Karpas-422 (cell line): ENCODE measurements around the gene CHD1L. TPM values are rescaled to one million over a fixed set of nuclear protein-coding genes. Genes with fewer than 3 reads are reported as not detected.
A peak's percentile ranks its signal among the peaks of the same experiment; 100 is the strongest.
"Not testable (repeated sequence)": the region's sequence is repeated elsewhere in the genome, so short reads cannot be mapped to it uniquely, and the experiment has no call there.

Source experiments
- DNase-seq: peaks from one replicate; pipeline ENCODE4 v3.0.0-alpha.2; 2015
- H2AFZ ChIP-seq: fragments of 200-600 bp; sonication (generic); 2 replicates; pipeline ENCODE4 v1.6.1; 2014; ENCODE audit warnings: antibody characterized with exemption, low read length, mixed read lengths
- H3K27ac ChIP-seq: fragments of 200-600 bp; sonication (generic); 2 replicates; pipeline ENCODE4 v1.5.1; 2014; ENCODE audit warnings: mild to moderate bottlenecking, low read length, moderate library complexity
- H3K27me3 ChIP-seq: fragments of 200-600 bp; sonication (generic); 2 replicates; pipeline ENCODE4 v1.6.1; 2014; ENCODE audit warnings: low read length, mixed read lengths
- H3K36me3 ChIP-seq: fragments of 200-600 bp; sonication (generic); 2 replicates; pipeline ENCODE4 v1.6.1; 2014; ENCODE audit warnings: low read length, mixed read lengths; ENCODE audit not compliant: insufficient read depth
- H3K4me1 ChIP-seq: fragments of 200-600 bp; sonication (generic); 2 replicates; pipeline ENCODE4 v1.6.1; 2014; ENCODE audit warnings: mild to moderate bottlenecking, low read length, mixed read lengths
- H3K4me2 ChIP-seq: fragments of 200-600 bp; sonication (generic); 2 replicates; pipeline ENCODE4 v1.6.1; 2014; ENCODE audit warnings: low read length, low read depth, mild to moderate bottlenecking; ENCODE audit not compliant: poor library complexity, severe bottlenecking
- H3K4me3 ChIP-seq: fragments of 200-600 bp; sonication (generic); 2 replicates; pipeline ENCODE4 v1.5.1; 2014; ENCODE audit warnings: mild to moderate bottlenecking, antibody characterized with exemption, low read length, mixed read lengths
- H3K79me2 ChIP-seq: fragments of 200-600 bp; sonication (generic); 2 replicates; pipeline ENCODE4 v1.6.1; 2014; ENCODE audit warnings: mild to moderate bottlenecking, low read length, mixed read lengths
- H3K9ac ChIP-seq: fragments of 200-600 bp; sonication (generic); 2 replicates; pipeline ENCODE4 v1.6.0; 2014; ENCODE audit warnings: low read length
- H3K9me2 ChIP-seq: fragments of 200-600 bp; sonication (generic), shearing (Covaris generic); replicated peaks from 2 replicates; pipeline ENCODE4 v1.6.0; 2014; ENCODE audit warnings: mild to moderate bottlenecking, low read length, moderate library complexity; ENCODE audit not compliant: insufficient read depth
- H3K9me3 ChIP-seq: fragments of 300-700, 200-600 bp; sonication (generic); 2 replicates; pipeline ENCODE4 v1.6.1; 2014; ENCODE audit warnings: low read length, mixed read lengths
- H4K20me1 ChIP-seq: fragments of 200-600 bp; sonication (generic); 2 replicates; pipeline ENCODE4 v1.6.1; 2014; ENCODE audit warnings: mild to moderate bottlenecking, antibody characterized with exemption, low read length, low read depth; ENCODE audit not compliant: insufficient read depth
- total RNA-seq: library from RNA; depleted of rRNA; stranded (reverse); fragments of >200 nt; shearing (Covaris generic); gene quantifications from 2 replicates; pipeline ENCODE4 v1.2.3, GENCODE V29; 2014; ENCODE audit warnings: low replicate concordance; rRNA removed

Gene CHD1L
- 40.1 and 56.6 TPM in 2 replicates for total RNA-seq

DNA sequence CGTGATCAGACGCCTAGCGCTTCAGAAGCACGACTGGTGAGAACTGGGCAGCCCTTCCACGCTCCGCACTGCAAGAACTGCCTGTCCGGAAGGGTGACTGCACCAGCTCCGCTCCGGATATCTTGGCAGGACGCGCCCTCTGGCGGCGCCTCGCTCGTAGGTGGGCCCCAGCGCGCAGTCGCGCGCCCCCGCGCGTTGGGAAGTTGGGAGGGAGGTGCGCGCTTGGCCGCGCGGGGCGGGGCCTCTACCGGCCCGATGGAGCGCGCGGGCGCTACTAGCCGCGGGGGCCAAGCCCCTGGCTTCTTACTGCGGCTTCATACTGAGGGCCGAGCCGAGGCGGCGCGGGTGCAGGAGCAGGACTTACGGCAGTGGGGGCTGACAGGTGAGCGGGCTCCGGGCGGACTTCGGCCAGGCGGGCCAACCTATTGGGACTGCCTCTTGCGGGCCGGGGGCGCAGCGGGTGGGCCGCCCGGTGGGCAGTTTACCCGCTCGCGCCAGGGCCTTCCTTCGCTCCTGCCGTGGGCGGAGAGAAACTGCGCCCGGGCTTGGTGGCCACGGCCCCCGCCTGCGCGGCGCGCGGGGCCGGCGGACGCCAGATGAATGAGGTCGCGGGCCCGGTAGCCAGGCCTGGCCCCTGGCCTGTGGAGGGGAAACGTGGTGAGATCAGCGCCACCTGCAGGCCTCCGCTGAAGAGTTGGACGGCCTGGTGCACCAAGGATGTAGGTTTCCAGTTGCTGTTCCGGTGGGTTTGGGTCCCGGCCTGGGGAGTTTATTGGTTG is at the start of gene CHD1L:
TSS of gene CHD1L (plus strand) at position 236 of the 779 bp plus-strand sequence. CDS start at position 256, 20 bp downstream.
- Histone ChIP-seq H3K9me2 (no peaks in the 10 kb centered on the region), H3K4me1 (peaks cover 41% of the 10 kb centered on the region), H2AFZ (peak within 1 kb of the TSS; percentile 68), H3K27me3 (no peaks in the 10 kb centered on the region), H3K36me3 (peaks cover 14% of the 10 kb centered on the region), H3K27ac (peak within 1 kb of the TSS; percentile 70), H3K9me3 (no peaks in the 10 kb centered on the region), H3K79me2 (peaks cover 47% of the 10 kb centered on the region), H3K9ac (peak within 1 kb of the TSS; percentile 97), H3K4me2 (peak within 1 kb of the TSS; percentile 87), H3K4me3 (peak within 1 kb of the TSS; percentile 79), H4K20me1 (no peaks in the 10 kb centered on the region)
- peak; percentile 98 for DNase-seq

GRCh38 chr1:147197324-147197723 is 45.2 kb upstream of the CHD1L start:
- H4K20me1 ChIP-seq, H2AFZ ChIP-seq, H3K27me3 ChIP-seq, H3K79me2 ChIP-seq, H3K4me2 ChIP-seq, H3K4me1 ChIP-seq, H3K9me3 ChIP-seq, H3K9me2 ChIP-seq, H3K9ac ChIP-seq, H3K36me3 ChIP-seq, H3K27ac ChIP-seq, DNase-seq, H3K4me3 ChIP-seq: not testable (repeated sequence)

DNA sequence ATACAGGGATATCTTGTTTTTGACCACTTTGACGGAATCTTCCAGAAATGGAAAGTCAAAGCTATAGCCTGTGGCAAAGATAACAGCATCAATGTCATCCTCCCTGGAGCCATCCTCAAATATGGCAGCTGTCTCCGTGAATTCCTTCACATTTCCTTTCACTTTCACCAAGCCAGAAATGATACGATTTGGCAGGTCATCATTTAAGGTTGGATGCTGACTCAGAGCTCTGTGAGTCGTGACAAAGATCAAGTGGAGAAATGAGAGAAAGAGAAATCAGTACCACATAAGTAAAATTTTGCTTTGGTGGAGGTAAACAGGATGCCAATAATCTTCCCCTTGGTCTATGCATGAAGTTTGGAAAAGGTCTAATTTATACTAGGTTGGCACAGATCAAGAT is 41.2 kb upstream of the CHD1L start:
- no peak for DNase-seq
- H3K9me2 ChIP-seq: no peaks in the 10 kb centered on the region
- H3K27me3 ChIP-seq: no peaks in the 10 kb centered on the region
- no peak overlapping the region for H3K4me3 ChIP-seq
- H3K4me2 ChIP-seq: no peak overlapping the region
- peaks cover 9% of the 10 kb centered on the region for H3K4me1 ChIP-seq
- H3K9me3 ChIP-seq: no peaks in the 10 kb centered on the region
- H3K79me2 ChIP-seq: no peaks in the 10 kb centered on the region
- no peak overlapping the region for H3K27ac ChIP-seq
- no peak overlapping the region for H3K9ac ChIP-seq
- H4K20me1 ChIP-seq: no peaks in the 10 kb centered on the region
- H2AFZ ChIP-seq: no peak overlapping the region
- no peaks in the 10 kb centered on the region for H3K36me3 ChIP-seq

- Histone ChIP-seq H3K9me2 (no peaks in the 10 kb centered on the region), H3K36me3 (no peaks in the 10 kb centered on the region), H3K4me3 (no peak overlapping the region), H3K4me1 (peaks cover 9% of the 10 kb centered on the region), H3K4me2 (no peak overlapping the region), H2AFZ (no peak overlapping the region), H3K27me3 (no peaks in the 10 kb centered on the region), H3K27ac (no peak overlapping the region), H4K20me1 (no peaks in the 10 kb centered on the region), H3K9me3 (no peaks in the 10 kb centered on the region), H3K79me2 (no peaks in the 10 kb centered on the region), H3K9ac (no peak overlapping the region)
- DNase-seq: no peak
These were observed 40.7 kb upstream of the CHD1L start for GRCh38 chr1:147201786-147202185.

DNA sequence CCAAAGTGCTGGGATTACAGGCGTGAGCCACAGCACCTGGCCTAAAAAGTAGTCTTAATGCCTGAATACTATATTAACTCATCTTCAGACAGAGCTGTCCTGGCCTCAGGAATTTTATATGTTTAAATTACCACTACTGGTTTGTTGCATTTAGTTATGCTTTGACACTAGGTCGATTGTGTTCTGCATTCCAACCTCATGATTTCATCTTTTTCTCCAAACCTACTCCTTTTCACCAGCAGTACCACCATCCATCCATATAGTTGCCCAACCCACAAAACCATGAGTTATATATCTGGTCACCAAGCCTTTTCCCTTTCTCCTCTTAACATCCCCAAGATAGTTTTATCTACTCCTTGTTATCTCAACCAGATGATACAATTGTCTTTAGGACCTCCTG is 39.9 kb upstream of the CHD1L start:
- Histone ChIP-seq H3K4me3 (no peak overlapping the region), H3K9me2 (no peaks in the 10 kb centered on the region)

GRCh38 chr1:147204080-147204479 is 38.4 kb upstream of the CHD1L start:
- DNase-seq: no peak
- no peak overlapping the region for H3K27ac ChIP-seq
- no peak overlapping the region for H3K4me2 ChIP-seq
- no peaks in the 10 kb centered on the region for H3K27me3 ChIP-seq
- H3K79me2 ChIP-seq: no peaks in the 10 kb centered on the region
- peaks cover 9% of the 10 kb centered on the region for H3K4me1 ChIP-seq
- no peak overlapping the region for H2AFZ ChIP-seq
- H4K20me1 ChIP-seq: no peaks in the 10 kb centered on the region
- H3K4me3 ChIP-seq: no peak overlapping the region
- H3K9ac ChIP-seq: no peak overlapping the region
- no peaks in the 10 kb centered on the region for H3K36me3 ChIP-seq
- no peaks in the 10 kb centered on the region for H3K9me2 ChIP-seq
- H3K9me3 ChIP-seq: no peaks in the 10 kb centered on the region

More for the DNA sequence above, 39.9 kb upstream of the CHD1L start:
- no peak for DNase-seq
- H3K4me1 ChIP-seq: peaks cover 9% of the 10 kb centered on the region
- H3K4me2 ChIP-seq: no peak overlapping the region
- H3K27me3 ChIP-seq: no peaks in the 10 kb centered on the region
- no peak overlapping the region for H3K9ac ChIP-seq
- H3K36me3 ChIP-seq: no peaks in the 10 kb centered on the region
- no peaks in the 10 kb centered on the region for H3K9me3 ChIP-seq
- H2AFZ ChIP-seq: no peak overlapping the region
- no peaks in the 10 kb centered on the region for H3K79me2 ChIP-seq
- no peak overlapping the region for H3K27ac ChIP-seq
- no peaks in the 10 kb centered on the region for H4K20me1 ChIP-seq

DNA sequence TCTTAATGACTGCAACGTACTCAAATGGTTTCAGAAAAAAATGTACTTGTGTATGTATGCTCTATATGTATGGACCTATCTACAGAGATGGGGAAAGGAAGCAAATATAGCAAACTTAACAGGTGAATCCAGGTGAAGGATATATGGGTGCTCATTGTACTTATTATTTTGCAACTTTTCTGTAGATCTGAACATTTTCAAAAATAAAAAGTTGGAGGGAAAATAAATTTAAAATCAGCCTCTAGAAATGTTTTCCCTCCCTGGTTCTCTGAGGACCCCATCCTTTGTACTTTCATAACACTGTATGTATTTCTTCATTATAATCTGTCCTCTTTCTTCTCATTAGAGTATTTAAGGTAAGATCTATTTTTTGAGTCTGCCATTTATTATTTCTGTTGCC is 35.3 kb upstream of the CHD1L start:
- Histone ChIP-seq H3K36me3 (no peaks in the 10 kb centered on the region), H3K4me1 (peaks cover 9% of the 10 kb centered on the region), H2AFZ (no peak overlapping the region), H3K9ac (no peak overlapping the region), H3K27me3 (no peaks in the 10 kb centered on the region), H3K4me2 (no peak overlapping the region), H3K79me2 (no peaks in the 10 kb centered on the region), H3K9me3 (no peaks in the 10 kb centered on the region), H4K20me1 (no peaks in the 10 kb centered on the region), H3K27ac (no peak overlapping the region), H3K4me3 (no peak overlapping the region), H3K9me2 (no peaks in the 10 kb centered on the region)
- DNase-seq: no peak

GRCh38 chr1:147208619-147209018 is 33.9 kb upstream of the CHD1L start:
- H3K9ac ChIP-seq: no peak overlapping the region
- H3K4me1 ChIP-seq: peaks cover 9% of the 10 kb centered on the region
- no peaks in the 10 kb centered on the region for H3K79me2 ChIP-seq
- no peak for DNase-seq
- no peaks in the 10 kb centered on the region for H3K36me3 ChIP-seq
- no peaks in the 10 kb centered on the region for H3K9me2 ChIP-seq
- no peak overlapping the region for H2AFZ ChIP-seq
- no peaks in the 10 kb centered on the region for H3K9me3 ChIP-seq
- no peaks in the 10 kb centered on the region for H3K27me3 ChIP-seq
- no peak overlapping the region for H3K27ac ChIP-seq
- H4K20me1 ChIP-seq: no peaks in the 10 kb centered on the region
- no peak overlapping the region for H3K4me3 ChIP-seq
- H3K4me2 ChIP-seq: no peak overlapping the region
